Sciatic nerve (tissue), 2 donors: ENCODE results near the gene KSR2. TPM values are rescaled to one million over a fixed set of nuclear protein-coding genes. Genes with fewer than 3 reads are reported as not detected.
"Not testable (repeated sequence)": the region's sequence is repeated elsewhere in the genome, so short reads cannot be mapped to it uniquely, and the experiment has no call there.

ENCODE experiments used
- ATAC-seq: fragments of 200-7000 bp; cut with Tn5 transposase; one replicate; pipeline ENCODE4 v1.9.1; 2020; ENCODE audit warnings: mild to moderate bottlenecking, moderate library complexity
- DNase-seq: peaks from one replicate; pipeline ENCODE4 v3.0.0-alpha.2; 2020; ENCODE audit warnings: low spot score
- intact Hi-C: fragments of 100-400 bp; cut with DNase I; formaldehyde crosslinking; loops from one replicate; pipeline ENCODE4 v1.14.2; 2022
- total RNA-seq: library from RNA; stranded (reverse); fragmentation: NEBNext Ultra II Directional; extraction: Animal tissue kit (Norgen Biotek cat#: 25700); gene quantifications from one replicate; pipeline ENCODE4 v1.2.1, GENCODE V29; 2021
- donor health status: DM: no; HTN: no; CAD: no.
- donor health status: DM: no; HTN: no; CAD: no.

Gene KSR2
- total RNA-seq, 1 donor from 2014 or later = not detected

DNA sequence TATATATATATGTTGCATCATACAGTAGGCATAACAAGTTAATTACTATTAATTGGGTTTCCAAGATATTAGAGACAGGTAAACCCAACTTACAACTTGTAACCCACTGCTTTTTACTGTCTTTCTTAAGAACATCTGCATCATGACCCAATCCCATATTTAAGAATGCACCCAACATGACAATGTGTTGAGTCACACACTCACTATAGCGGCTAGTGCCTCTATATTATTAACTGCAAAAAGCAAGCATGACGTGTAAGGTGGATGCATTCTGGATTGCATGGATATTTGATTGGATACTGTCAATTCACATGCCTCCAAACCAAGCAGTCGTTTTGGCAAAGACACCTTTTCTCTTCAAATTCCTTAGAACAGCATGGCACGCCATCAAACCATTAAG is 68.2 kb downstream of the KSR2 start:
- ATAC-seq (no peak), DNase-seq (no peak)
- intact Hi-C loops = no loop called here

DNA sequence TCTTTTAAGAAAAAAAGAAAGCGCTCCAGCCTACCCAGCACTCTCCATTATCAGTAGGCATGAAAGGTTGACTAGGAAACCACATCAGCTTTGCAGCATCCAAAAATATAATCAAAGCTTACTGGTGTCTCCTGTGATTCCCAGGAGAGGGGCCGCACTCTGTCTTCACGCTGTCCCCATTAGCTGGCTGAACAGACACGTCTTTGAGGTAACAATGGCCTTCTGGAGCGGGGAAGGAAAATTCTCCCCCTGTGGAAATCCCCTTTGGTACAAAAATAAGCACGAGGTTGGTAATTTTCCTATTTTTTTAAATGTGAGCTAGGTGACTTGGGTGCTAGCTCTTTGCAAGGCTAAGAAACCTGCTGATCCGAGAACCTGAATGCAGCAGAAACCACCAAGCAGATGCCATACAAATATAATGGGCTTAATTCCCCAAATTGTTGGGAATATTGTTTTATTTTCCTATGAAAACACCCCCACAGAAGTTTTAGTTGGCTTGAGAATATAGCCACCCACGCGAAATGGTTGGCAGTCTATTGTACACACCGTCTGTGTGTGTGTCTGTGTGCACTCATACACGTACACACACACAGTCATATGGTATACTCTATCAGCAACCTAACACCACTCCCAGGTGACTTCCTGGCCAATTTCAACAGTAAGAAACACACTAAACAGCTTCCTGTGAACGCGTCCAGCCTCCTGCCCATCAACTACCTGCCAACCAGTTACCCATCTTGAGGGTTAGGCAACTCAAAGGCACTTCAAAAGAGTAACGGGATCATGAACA is 71.2 kb downstream of the KSR2 start:
- no peak for ATAC-seq
- intact Hi-C loops = no loop called here
- DNase-seq = no peak

GRCh38 chr12:117896009-117896408 is 72.8 kb downstream of the KSR2 start:
- DNase-seq (no peak), ATAC-seq (no peak)
- intact Hi-C loops = no loop called here

GRCh38 chr12:117892441-117892840 is 76.3 kb downstream of the KSR2 start:
- ATAC-seq = no peak
- intact Hi-C loops = no loop called here
- no peak for DNase-seq

DNA sequence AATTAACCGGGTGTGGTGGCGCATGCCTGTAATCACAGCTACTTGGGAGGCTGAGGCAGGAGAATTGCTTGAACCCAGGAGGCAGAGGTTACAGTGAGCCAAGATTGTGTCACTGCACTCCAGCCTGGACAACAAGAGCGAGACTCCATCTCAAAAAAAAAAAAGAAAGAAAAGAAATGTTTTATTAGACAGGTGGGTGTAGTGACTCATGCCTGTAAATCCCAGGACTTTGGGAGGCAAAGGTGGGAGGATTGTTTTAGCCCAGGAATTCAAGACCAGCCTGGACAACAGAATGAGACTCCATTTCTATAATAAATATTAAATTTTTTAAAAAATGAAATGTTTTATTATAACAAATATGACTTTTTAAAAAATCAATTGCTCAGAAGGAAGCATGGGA is 77.5 kb downstream of the KSR2 start:
- intact Hi-C loops, DNase-seq, ATAC-seq: not testable (repeated sequence)

DNA sequence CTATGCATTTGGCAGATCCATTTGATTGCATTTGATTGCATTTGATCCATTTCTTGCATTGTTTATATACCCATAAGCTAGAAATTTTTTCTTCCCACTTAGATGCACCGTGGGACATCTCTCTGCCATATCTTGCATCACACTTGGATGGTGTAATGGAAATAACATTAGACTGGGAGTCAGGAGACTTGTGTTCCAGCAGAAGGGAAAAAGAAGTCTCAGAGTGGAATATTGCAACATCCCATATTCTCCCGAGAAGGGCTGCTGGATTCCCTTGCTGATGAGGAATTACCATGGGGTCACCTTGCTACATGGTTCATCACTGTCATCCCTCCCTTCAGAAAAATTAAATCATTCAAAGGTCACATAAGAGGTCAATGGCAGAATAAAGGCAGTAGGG is 78.1 kb downstream of the KSR2 start:
- ATAC-seq = peak; percentile 93
- no peak for DNase-seq
- intact Hi-C loops = no loop called here

GRCh38 chr12:117890137-117890536 is 78.7 kb downstream of the KSR2 start:
- intact Hi-C loops = no loop called here
- peak; percentile 48 for ATAC-seq
- no peak for DNase-seq

- DNase-seq = no peak
- ATAC-seq = no peak
- intact Hi-C loops = no loop called here
These were observed 79.7 kb downstream of the KSR2 start for GRCh38 chr12:117889098-117889497.

DNA sequence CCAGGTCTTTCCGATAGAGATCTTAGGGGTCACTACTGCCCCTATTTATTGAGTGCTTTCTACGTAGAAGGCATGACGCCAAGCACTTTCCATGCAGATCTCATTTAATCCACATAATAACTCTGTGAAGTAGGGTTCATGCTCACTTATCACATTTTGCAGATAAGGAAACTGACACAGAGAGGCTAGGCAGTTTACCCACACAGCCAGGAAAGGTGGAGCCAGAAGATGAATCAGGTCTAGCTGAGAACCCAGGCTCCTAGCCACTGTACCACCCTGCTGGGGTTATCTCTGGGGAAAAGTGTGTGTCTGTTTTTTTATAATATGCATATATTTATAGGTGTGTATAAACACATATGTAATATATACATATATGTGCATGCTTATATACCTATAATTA is 83.6 kb downstream of the KSR2 start:
- intact Hi-C loops = no loop called here
- DNase-seq = no peak
- ATAC-seq = no peak

DNA sequence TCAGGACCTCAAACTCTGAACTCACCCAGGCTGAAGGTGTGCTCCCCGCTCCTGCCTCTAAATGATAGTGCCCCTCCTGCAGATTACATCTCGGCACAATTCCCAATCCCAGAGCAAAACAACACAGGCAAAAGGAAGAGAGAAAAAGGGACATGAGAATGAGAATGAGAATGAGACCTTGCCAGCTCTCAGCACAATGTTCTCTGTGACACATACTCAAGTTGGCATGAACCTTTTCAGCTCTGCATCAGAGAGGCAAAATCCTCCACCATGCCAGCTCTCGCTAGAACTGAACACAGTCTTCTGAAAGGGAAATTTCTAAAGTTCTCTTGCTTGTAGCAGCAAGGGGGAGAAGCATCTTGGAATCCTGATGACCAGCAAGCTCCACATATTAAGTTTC is 84.6 kb downstream of the KSR2 start:
- intact Hi-C loops = no loop called here
- ATAC-seq (no peak), DNase-seq (no peak)

DNA sequence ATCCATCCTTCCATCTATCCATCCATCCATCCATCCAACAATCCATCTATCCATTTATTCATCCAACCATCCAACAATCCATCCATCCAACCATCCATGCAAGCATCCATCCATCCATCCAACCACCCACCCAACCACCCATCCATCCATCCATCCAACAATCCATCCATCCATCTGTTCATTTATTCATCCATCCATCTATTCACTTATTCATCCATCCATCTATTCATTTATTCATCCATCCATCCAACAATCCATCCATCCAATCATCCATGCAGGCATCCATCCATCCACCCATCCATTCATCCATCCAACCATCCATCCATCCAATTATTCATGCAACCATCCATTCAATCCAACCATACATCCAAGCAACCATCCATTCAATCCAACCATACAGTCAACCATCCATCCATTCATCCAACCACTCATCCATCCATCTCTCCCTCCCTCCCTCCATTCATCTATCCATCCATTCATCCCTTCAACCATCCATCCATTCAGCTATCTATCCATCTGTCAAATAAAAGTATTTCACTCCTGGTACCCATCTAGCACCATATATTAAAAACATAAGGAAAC is 86.1 kb downstream of the KSR2 start:
- ATAC-seq = no peak
- intact Hi-C loops = no loop called here
- DNase-seq = no peak

GRCh38 chr12:117882181-117882580 is 86.6 kb downstream of the KSR2 start:
- DNase-seq = no peak
- intact Hi-C loops = no loop called here
- ATAC-seq = no peak

DNA sequence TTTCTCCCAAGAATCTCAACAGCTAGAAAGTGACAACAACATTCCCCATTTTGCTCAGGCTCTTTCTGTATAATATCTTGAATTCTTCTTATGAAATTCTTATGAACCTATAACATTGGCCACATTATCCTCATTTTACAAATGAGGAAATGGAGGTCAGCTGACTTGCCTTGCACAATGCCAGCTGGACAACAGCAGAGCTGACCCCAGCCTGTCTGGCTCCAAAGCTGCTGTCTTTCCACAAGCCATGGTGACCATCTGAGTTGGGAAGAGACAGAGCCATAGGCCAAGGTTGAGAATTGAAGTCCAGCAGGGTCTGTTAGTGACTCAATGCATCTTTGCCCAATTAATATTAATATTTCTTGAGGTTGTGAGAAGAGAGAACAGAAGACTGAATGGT is 87.3 kb downstream of the KSR2 start:
- DNase-seq (no peak), ATAC-seq (no peak)
- intact Hi-C loops = no loop called here

DNA sequence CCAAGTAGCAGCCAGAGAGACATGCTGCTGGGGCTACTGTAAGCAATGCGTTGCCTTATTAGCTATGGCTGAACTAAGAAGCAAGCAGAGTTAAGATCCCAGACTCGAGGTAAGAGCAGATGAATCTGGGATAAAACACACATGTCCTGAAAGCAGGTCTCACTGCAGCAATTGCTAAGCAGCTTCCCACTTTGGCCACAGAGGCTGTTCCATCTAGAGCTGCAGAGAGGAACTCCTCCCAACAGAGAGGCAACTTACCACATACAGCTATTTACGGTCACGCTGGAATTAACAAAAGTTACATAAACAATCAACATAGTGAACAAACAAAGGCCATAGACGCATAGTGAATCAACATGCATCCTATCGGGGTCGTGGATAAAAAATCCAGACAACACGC is 90.2 kb downstream of the KSR2 start:
- ATAC-seq (no peak), DNase-seq (no peak)
- intact Hi-C loops = no loop called here

DNA sequence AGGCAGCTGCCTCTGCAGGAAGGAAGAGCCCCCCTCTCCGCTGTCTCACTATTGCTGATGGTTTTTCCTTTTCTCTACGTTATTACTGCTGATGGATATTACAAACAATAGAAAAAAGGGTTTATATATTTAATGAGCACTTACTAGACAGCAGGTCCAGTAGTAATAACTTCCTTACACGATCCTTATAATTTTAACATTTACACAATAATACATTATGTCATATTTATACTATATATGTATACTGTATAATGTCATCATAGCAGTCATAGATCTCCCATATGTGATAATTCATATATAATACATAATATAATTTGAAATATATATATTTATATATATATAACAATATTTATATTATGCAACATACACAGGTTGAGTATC is 92.4 kb downstream of the KSR2 start:
- ATAC-seq (no peak), DNase-seq (no peak)
- intact Hi-C loops = no loop called here

GRCh38 chr12:117875744-117876435 is 92.9 kb downstream of the KSR2 start:
- DNase-seq (no peak), ATAC-seq (no peak)

DNA sequence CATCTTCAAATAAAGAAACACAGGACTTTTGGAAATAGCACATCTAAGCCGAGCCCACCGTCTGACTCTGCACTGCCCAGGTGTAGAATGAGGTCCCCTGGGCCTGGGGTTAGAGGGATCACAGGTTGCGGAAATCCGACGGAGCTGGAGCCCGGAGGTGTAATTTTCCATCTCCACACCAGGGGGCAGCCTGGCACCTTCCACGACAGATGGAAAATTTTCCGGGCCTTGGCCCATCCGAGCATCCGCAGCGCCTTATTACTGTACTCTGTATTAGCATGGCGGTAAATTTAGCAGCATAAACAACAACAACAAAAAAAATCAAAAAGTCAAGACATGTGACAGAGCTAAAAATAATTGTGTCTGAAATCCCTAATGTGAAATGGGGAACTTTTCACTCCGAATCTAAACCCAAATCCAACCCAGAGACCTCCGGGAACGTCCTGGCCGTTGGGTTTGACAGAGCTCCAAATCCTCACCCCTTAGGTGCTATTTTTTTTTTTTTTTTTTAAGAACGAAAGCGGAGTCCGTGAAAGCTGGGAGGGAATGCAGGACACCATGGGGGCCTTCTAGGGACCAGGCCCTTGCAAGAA is 93.9 kb downstream of the KSR2 start:
- DNase-seq = peak; percentile 86
- intact Hi-C loops = no loop called here
- peak; percentile 84 for ATAC-seq

More at GRCh38 chr12:117875744-117876435, 92.9 kb downstream of the KSR2 start:
- intact Hi-C loops = no loop called here

DNA sequence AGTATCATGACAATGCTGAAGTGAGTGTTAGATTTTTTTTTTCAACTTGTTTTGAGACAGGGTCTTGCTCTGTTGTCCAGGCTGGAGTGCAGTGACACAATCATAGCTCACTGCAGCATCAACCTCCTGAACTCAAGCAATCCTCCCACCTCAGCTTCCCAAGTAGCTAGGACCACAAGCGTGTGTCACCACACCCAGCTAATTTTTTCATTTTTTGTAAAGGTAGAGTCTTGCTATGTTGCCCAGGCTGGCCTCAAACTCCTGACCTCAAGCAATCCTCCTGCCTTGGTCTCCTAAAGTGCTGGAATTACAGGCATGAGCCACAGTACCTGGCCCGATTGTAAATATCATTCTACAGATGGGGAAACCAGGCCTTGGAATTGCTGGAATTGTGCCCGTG is 94.6 kb downstream of the KSR2 start:
- ATAC-seq, intact Hi-C loops, DNase-seq: not testable (repeated sequence)

DNA sequence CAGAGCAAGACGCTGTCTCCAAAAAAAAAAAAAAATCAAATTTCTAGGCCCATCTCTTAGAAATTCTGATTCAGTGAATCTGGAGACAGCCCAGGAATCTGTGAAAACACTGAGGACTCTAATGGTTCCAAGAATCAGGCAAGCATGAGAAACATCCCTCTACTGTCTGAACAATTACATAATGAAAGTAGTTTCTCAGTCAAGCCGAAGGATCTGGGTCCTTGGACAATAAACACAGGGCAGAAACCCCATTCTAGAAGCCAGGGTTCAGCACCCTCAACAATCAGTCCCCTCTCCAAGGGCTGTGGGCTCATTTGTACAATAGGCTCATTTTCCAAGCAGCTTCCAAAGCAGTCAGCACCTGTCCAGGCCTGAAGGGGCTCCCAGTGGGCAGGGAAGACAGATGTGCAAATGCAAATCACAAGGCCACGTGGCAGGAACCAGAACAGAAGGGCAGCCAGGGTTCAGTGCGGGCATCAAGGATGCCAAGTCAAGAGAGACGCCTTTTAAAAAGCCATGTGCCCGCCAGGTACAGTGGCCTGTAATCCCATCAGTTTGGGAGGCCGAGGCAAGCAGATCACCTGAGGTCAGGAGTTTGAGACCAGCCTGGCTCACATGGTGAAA is 96.1 kb downstream of the KSR2 start:
- DNase-seq (no peak), ATAC-seq (peak; percentile 22)
- intact Hi-C loops = no loop called here

DNA sequence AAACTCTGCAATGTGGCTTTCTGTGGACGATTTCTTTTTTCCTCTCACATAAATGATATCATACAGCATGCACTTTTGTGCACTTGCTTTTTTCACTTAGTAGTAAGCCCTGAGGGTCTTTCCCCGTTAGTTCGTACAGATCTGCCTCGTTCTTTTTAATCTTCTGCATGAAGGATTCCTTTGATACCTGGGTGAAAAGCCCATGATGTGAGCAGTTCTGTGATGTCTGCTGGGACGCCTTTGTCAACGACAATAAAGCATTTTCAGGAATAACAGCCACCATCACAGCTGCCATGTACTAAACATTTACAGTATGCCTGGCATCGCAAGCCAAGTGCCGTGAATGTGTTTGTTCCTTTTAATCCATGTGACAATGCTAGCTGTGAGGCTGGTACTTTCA is 99.2 kb downstream of the KSR2 start:
- ATAC-seq (no peak), DNase-seq (no peak)

More for the DNA sequence above, 99.2 kb downstream of the KSR2 start:
- intact Hi-C loops = no loop called here
